Loucy (cell line): Measurements from ENCODE around the gene SLC6A13.

Experiments
- H2AFZ ChIP-seq: fragments of 200-600 bp; sonication (generic); 2 replicates; pipeline ENCODE4 v1.6.0; 2016; ENCODE audit warnings: antibody characterized with exemption, mild to moderate bottlenecking, low read length, moderate library complexity
- H3F3A ChIP-seq: fragments of 200-600 bp; 2 replicates; pipeline ENCODE4 v1.6.0; 2016; ENCODE audit warnings: antibody characterized with exemption, low read depth, mild to moderate bottlenecking
- H3K27me3 ChIP-seq: fragments of 200-600 bp; sonication (generic); 2 replicates; pipeline ENCODE4 v1.6.1; 2014; ENCODE audit warnings: low read length, mild to moderate bottlenecking; ENCODE audit not compliant: insufficient read depth, poor library complexity, severe bottlenecking
- H3K36me3 ChIP-seq: fragments of 200-600 bp; sonication (generic); 2 replicates; pipeline ENCODE4 v1.6.1; 2016; ENCODE audit warnings: low read length; ENCODE audit not compliant: insufficient read depth
- H3K4me1 ChIP-seq: fragments of 200-600 bp; sonication (generic); 2 replicates; pipeline ENCODE4 v1.5.1; 2014; ENCODE audit warnings: low read length, mild to moderate bottlenecking; ENCODE audit not compliant: insufficient read depth, poor library complexity, severe bottlenecking
- H3K4me2 ChIP-seq: fragments of 200-600 bp; sonication (generic); 2 replicates; pipeline ENCODE4 v1.6.0; 2014; ENCODE audit warnings: antibody characterized with exemption, low read length, low read depth, mild to moderate bottlenecking; ENCODE audit not compliant: poor library complexity, severe bottlenecking
- H3K4me3 ChIP-seq: fragments of 200-600 bp; sonication (generic); 2 replicates; pipeline ENCODE4 v1.5.1; 2014; ENCODE audit warnings: low read length, mild to moderate bottlenecking, mixed read lengths; ENCODE audit not compliant: poor library complexity, severe bottlenecking
- H3K79me2 ChIP-seq: fragments of 200-600 bp; sonication (generic); 2 replicates; pipeline ENCODE4 v1.6.1; 2014; ENCODE audit warnings: low read length; ENCODE audit not compliant: insufficient read depth
- H3K9ac ChIP-seq: fragments of 200-600 bp; sonication (generic); 2 replicates; pipeline ENCODE4 v1.6.0; 2014; ENCODE audit warnings: mild to moderate bottlenecking, low read depth, low read length, moderate library complexity; ENCODE audit not compliant: poor library complexity, severe bottlenecking
- H3K9me2 ChIP-seq: fragments of 200-600 bp; sonication (generic); replicated peaks from 2 replicates; pipeline ENCODE4 v1.6.1; 2016; ENCODE audit warnings: low read depth, low read length, mixed read lengths
- H3K9me3 ChIP-seq: fragments of 200-600 bp; sonication (generic); 2 replicates; pipeline ENCODE4 v1.6.1; 2014; ENCODE audit warnings: mild to moderate bottlenecking, antibody characterized with exemption, low read length, low read depth; ENCODE audit not compliant: insufficient read depth
- H4K20me1 ChIP-seq: fragments of 200-600 bp; sonication (generic); 2 replicates; pipeline ENCODE4 v1.6.0; 2014; ENCODE audit warnings: antibody characterized with exemption, low read length, mild to moderate bottlenecking; ENCODE audit not compliant: insufficient read depth, poor library complexity, severe bottlenecking
- EZH2phosphoT487 ChIP-seq: fragments of 200-600 bp; IDR thresholded peaks from 2 replicates; pipeline ENCODE4 v1.6.1; 2018; ENCODE audit warnings: antibody characterized with exemption, mild to moderate bottlenecking, moderate library complexity, borderline replicate concordance
- TF ChIP-seq, protein P1 (sequence below): fragments of 200-600 bp; sonication (generic); conservative IDR thresholded peaks from 2 replicates; pipeline ENCODE4 v1.5.1; 2014; ENCODE audit warnings: mild to moderate bottlenecking, antibody characterized with exemption, low read length

Gene SLC6A13

DNA sequence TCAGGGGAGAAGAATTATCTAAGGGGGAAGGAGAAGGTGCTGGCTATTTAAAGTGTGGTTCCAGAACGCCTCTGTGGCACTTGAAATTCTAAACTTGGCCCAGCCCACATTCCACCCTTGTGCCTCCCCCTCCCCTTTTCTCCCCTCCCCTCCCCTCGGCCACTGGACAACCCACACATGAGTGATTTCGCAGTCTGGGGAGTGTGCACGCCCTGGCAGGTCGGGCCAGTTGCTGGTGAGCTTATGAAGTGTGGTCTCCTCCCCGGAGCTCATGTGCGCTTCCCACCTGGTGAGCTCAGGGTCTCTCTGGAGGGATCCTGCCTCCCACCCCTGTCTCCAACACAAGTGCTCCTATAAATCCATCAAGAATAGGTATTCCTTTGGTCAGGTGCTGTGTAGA, at the start of gene SLC6A13:
Gene SLC6A13 (minus strand): TSS at position 20 of the 400 bp plus-strand sequence. CDS start 2,784 bp downstream, outside the sequence.
- no peak within 1 kb of the TSS for H2AFZ ChIP-seq

DNA sequence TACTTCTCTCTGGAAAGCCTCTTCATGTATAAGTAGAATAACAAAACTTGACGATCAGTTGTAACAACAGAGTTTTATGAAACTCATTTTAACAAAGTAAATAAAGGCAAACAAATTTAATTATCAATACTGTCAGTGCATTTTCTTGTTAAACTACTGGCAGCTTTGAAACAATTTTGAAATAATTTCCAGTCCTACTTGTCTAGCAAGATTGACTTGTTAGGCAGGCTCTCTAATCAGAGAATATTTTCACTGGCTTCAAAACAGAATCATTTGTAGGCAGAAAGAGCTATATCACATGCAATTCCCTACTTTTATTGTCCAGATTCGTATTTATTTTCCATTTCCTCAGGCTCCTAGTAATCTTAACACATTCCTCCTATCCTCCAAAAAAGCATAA, 45.9 kb upstream of the SLC6A13 start:
- Histone ChIP-seq H3K27me3 (no peaks in the 10 kb centered on the region), H3K36me3 (peaks cover 95% of the 10 kb centered on the region), H3K4me2 (no peak overlapping the region), H3K9ac (no peak overlapping the region), H3K9me2 (no peaks in the 10 kb centered on the region), H3K79me2 (peaks cover 13% of the 10 kb centered on the region; the same call in 1 of the 2 replicates), H4K20me1 (no peaks in the 10 kb centered on the region), H3F3A (no peaks in the 10 kb centered on the region; the same call in 1 of the 2 replicates), H3K9me3 (no peaks in the 10 kb centered on the region), H2AFZ (no peak overlapping the region), H3K4me1 (peaks cover 14% of the 10 kb centered on the region), H3K4me3 (no peak overlapping the region)
- TF ChIP-seq EZH2phosphoT487: no peak
- TF ChIP-seq, protein P1, sequence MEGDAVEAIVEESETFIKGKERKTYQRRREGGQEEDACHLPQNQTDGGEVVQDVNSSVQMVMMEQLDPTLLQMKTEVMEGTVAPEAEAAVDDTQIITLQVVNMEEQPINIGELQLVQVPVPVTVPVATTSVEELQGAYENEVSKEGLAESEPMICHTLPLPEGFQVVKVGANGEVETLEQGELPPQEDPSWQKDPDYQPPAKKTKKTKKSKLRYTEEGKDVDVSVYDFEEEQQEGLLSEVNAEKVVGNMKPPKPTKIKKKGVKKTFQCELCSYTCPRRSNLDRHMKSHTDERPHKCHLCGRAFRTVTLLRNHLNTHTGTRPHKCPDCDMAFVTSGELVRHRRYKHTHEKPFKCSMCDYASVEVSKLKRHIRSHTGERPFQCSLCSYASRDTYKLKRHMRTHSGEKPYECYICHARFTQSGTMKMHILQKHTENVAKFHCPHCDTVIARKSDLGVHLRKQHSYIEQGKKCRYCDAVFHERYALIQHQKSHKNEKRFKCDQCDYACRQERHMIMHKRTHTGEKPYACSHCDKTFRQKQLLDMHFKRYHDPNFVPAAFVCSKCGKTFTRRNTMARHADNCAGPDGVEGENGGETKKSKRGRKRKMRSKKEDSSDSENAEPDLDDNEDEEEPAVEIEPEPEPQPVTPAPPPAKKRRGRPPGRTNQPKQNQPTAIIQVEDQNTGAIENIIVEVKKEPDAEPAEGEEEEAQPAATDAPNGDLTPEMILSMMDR: no peak

More for the DNA sequence above, at the start of gene SLC6A13:
- no peak for TF ChIP-seq EZH2phosphoT487
- TF ChIP-seq, protein P1: no peak
- Histone ChIP-seq H3K4me3 (peak within 1 kb of the TSS; percentile 60), H3K9ac (peak within 1 kb of the TSS; percentile 71), H3K9me3 (no peaks in the 10 kb centered on the region), H3K4me1 (peaks cover 87% of the 10 kb centered on the region), H3K36me3 (no peaks in the 10 kb centered on the region), H3K27me3 (no peaks in the 10 kb centered on the region), H3K79me2 (peaks cover 3% of the 10 kb centered on the region; the same call in 1 of the 2 replicates), H3K9me2 (no peaks in the 10 kb centered on the region), H3K4me2 (peak within 1 kb of the TSS; percentile 71), H4K20me1 (no peaks in the 10 kb centered on the region), H3F3A (peaks cover 27% of the 10 kb centered on the region)

DNA sequence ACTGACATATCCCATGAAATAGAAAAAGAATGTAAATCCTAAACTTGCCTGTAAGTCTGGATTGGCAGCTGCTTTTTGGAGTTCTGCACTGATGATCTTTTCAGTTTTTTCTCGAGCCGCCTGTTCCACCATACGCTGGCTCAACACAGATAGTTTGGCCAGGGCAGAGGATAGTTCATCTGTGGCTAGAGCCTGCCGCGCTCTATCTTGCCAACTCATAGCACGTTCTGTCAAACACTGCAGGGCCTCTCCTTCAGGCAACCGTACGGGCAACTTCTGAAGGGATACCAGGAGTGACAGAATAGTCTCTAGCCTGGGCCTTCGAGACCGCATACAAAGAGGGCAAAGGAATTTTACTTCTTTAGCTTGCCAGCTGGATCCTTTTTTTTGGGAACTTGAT, 44.8 kb upstream of the SLC6A13 start:
- peaks cover 88% of the 10 kb centered on the region for H3K36me3 ChIP-seq
- H3K4me1 ChIP-seq: peaks cover 25% of the 10 kb centered on the region
- H3K4me3 ChIP-seq: no peak overlapping the region
- no peaks in the 10 kb centered on the region; the same call in 1 of the 2 replicates for H3F3A ChIP-seq
- no peak overlapping the region for H3K4me2 ChIP-seq
- no peaks in the 10 kb centered on the region for H3K9me2 ChIP-seq
- no peaks in the 10 kb centered on the region for H3K27me3 ChIP-seq
- no peaks in the 10 kb centered on the region for H3K9me3 ChIP-seq
- H3K9ac ChIP-seq: no peak overlapping the region
- peaks cover 15% of the 10 kb centered on the region; the same call in 1 of the 2 replicates for H3K79me2 ChIP-seq
- TF ChIP-seq, protein P1: no peak
- TF ChIP-seq EZH2phosphoT487: no peak
- no peaks in the 10 kb centered on the region for H4K20me1 ChIP-seq
- H2AFZ ChIP-seq: no peak overlapping the region
